ENCODE data around the gene COL13A1. TPM values are rescaled to one million over a fixed set of nuclear protein-coding genes. Genes with fewer than 3 reads are reported as not detected.

Gene COL13A1
- total and polyA plus RNA-seq, 2 of the 8 experiments (the other 6 are each of a cell fraction or from before 2014, with no cell fraction given) = 2.6 to 5.2 TPM

DNA sequence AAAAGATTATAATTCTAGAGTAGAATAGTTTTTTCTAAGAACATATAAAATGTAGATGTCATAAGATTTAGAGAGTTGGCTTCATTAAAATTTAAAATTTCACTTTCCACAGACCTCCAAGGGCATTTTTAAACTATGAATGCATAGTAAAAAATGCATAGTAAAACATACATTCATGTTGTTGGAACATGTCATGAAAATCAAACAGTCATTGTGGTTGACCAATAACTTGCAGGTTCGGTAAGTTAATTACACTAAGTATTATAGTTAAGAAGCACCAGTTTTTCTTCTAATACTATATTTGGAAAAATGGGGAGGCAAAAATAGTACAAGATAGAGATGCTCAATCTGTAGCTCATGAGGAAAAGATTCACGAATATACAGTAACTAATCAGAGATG is 189.4 kb downstream of the COL13A1 start:
- H3K14ac ChIP-seq (ENCODE audit: insufficient read length) = no peak overlapping the region
- H2BK20ac ChIP-seq (ENCODE audit: low read length) = no peak overlapping the region
- H4K8ac ChIP-seq (ENCODE audit: extremely low read depth, insufficient read depth, low read length) = no peak overlapping the region
- no peak overlapping the region for H3K18ac ChIP-seq (ENCODE audit: extremely low read depth, low read length)
- CTCF ChIA-PET (ENCODE audit: partially characterized antibody) = no interaction called here
- no peak overlapping the region for H3K27ac ChIP-seq (ENCODE audit: low read depth, low read length)
- H4K91ac ChIP-seq (replicated peaks; ENCODE audit: insufficient read length, low read length) = no peak overlapping the region
- H3K27me3 ChIP-seq (replicated peaks in 1 of 4; ENCODE audit: control insufficient read depth in 3 of 4, extremely low read depth in 1 of 4, insufficient read depth in 3 of 4, low read length in 3 of 4) = peaks cover 0 to 1% (median 0%) of the 10 kb centered on the region in 4 experiments; a peak in 1 of 7 replicates
- H3K4me1 ChIP-seq (replicated peaks in 1 of 4; ENCODE audit: control insufficient read depth in 3 of 4, insufficient read depth in 4 of 4, low read length in 3 of 4) = no peaks in the 10 kb centered on the region
- H2AK5ac ChIP-seq (ENCODE audit: low read depth, low read length) = no peak overlapping the region
- H3K4me3 ChIP-seq (ENCODE audit: extremely low read depth in 1 of 4, insufficient read depth in 2 of 4, low read depth in 3 of 4, low read length in 4 of 4) = no peak overlapping the region
- no peak overlapping the region for H3K4ac ChIP-seq (replicated peaks; ENCODE audit: insufficient read length, low read depth, low read length)
- H3K4me2 ChIP-seq (ENCODE audit: insufficient read depth in 1 of 2, low read depth in 2 of 2, low read length in 2 of 2) = no peak overlapping the region
- H3K23me2 ChIP-seq (ENCODE audit: low read depth, low read length) = no peaks in the 10 kb centered on the region
- H3K79me2 ChIP-seq (ENCODE audit: control insufficient read depth in 1 of 2, insufficient read depth in 2 of 2, low read length in 2 of 2) = no peaks in the 10 kb centered on the region
- H3K36me3 ChIP-seq (ENCODE audit: control insufficient read depth in 2 of 4, insufficient read depth in 4 of 4, low read length in 3 of 4) = no peaks in the 10 kb centered on the region
- no peak for DNase-seq (ENCODE audit: low read depth in 1 of 2, low spot score in 2 of 2)
- no peak overlapping the region for H3K9ac ChIP-seq (replicated peaks in 1 of 4; ENCODE audit: extremely low read depth in 1 of 4, low read depth in 3 of 4, low read length in 3 of 4)
- 77% methylated on average over 2 of the region's 2 CpGs; no CpG with 5 or more reads in 1 of the 2 experiments for WGBS, 2 experiments (ENCODE audit: extremely low coverage in 1 of 2, insufficient coverage in 1 of 2, insufficient read length in 1 of 2, insufficient replicate concordance in 2 of 2, low coverage in 1 of 2, low lambda C conversion rate in 2 of 2, missing lambda C conversion rate in 1 of 2)
- H2BK15ac ChIP-seq (ENCODE audit: low read length) = no peak overlapping the region
- no peak overlapping the region for H2AFZ ChIP-seq (ENCODE audit: low read length)
- no peak for TF ChIP-seq POU5F1 (IDR thresholded peaks at IDR 0.05; ENCODE audit: low read depth, low read length)
- TF ChIP-seq JUND (IDR thresholded peaks at IDR 0.05; ENCODE audit: low read length) = no peak
- TF ChIP-seq SUZ12 (IDR thresholded peaks at IDR 0.05; ENCODE audit: low read length) = no peak
- no peak for TF ChIP-seq BACH1 (IDR thresholded peaks at IDR 0.05; ENCODE audit: low read length)
- TF ChIP-seq PHF8 (conservative IDR thresholded peaks at IDR 0.05; ENCODE audit: low read depth, low read length) = no peak
- no peak for TF ChIP-seq CHD1 (IDR thresholded peaks at IDR 0.05; ENCODE audit: low read depth, low read length)
- no peak for TF ChIP-seq MAX (IDR thresholded peaks at IDR 0.05)
- TF ChIP-seq SAP30 (IDR thresholded peaks at IDR 0.05; ENCODE audit: insufficient read depth, insufficient replicate concordance, low read length) = no peak
- TF ChIP-seq SP2 (IDR thresholded peaks at IDR 0.05; ENCODE audit: low read length) = no peak
- no peak for TF ChIP-seq SP4 (IDR thresholded peaks at IDR 0.05; ENCODE audit: low read length)
- TF ChIP-seq RNF2 (IDR thresholded peaks at IDR 0.05; ENCODE audit: borderline replicate concordance, low read depth, low read length, missing control alignments, poor library complexity, severe bottlenecking) = no peak
- H3K9me3 ChIP-seq (ENCODE audit: insufficient read depth in 2 of 2, low read depth in 1 of 2, low read length in 1 of 2) = 0 out of 4 replicates have a peak, but pooled peaks cover 0 to 3% of the 10 kb centered on the region in 2 experiments
- H2BK12ac ChIP-seq (ENCODE audit: low read depth, low read length) = no peak overlapping the region
- FAIRE-seq = no peak
- H3K23ac ChIP-seq (ENCODE audit: insufficient read length) = no peak overlapping the region
- H3K79me1 ChIP-seq (ENCODE audit: low read depth, low read length) = no peaks in the 10 kb centered on the region
- POLR2A ChIA-PET (ENCODE audit: partially characterized antibody) = no interaction called here
- H3K56ac ChIP-seq (replicated peaks; ENCODE audit: insufficient read length, low read depth, low read length) = no peak overlapping the region
- no peaks in the 10 kb centered on the region for H4K20me1 ChIP-seq (replicated peaks in 1 of 2; ENCODE audit: control insufficient read depth in 1 of 2, insufficient read depth in 2 of 2, low read length in 2 of 2)
- no peak overlapping the region for H2BK5ac ChIP-seq (ENCODE audit: low read depth, low read length)
- H2BK120ac ChIP-seq (replicated peaks; ENCODE audit: low read depth, low read length) = no peak overlapping the region
- no peak overlapping the region for H4K5ac ChIP-seq (ENCODE audit: insufficient read length, low read depth, low read length)

Measured in H1 (cell line).